Midbrain (tissue), 1 donor: Measurements from ENCODE around the gene PALS1.
A peak's percentile ranks its signal among the peaks of the same experiment; 100 is the strongest.

Experiments
- DNase-seq: peaks from one replicate; lab custom pipeline; 2025; lab: John Stamatoyannopoulos, UW

PALS1 gene

GRCh38 chr14:67241411-67242167, at the start of gene PALS1:
Gene PALS1, plus strand, starts transcription at chr14:67241435. Its CDS starts 37,736 bp downstream, at chr14:67279171.
- peak; percentile 64 for DNase-seq

- peak; percentile 16 for DNase-seq
Observed at GRCh38 chr14:67191768-67192290, 49.4 kb upstream of the PALS1 start.

GRCh38 chr14:67192366-67192765, 48.9 kb upstream of the PALS1 start:
- no peak for DNase-seq

GRCh38 chr14:67195279-67195678, 46.0 kb upstream of the PALS1 start:
- no peak for DNase-seq

DNA sequence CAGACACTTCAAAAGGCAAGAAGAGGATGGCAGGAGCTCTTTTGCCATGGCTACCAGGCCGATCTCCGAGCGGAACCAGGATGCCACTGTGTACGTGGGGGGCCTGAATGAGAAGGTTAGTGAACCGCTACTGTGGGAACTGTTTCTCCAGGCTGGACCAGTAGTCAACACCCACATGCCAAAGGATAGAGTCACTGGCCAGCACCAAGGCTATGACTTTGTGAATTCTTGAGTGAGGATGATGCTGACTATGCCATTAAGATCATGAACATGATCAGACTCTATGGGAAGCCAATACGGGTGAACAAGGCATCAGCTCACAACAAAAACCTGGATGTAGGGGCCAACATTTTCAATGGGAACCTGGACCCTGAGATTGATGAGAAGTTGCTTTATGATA, 42.2 kb upstream of the PALS1 start:
- DNase-seq = no peak

- DNase-seq = no peak
Observed at GRCh38 chr14:67207810-67208209, 33.4 kb upstream of the PALS1 start.

GRCh38 chr14:67218126-67218525, 23.1 kb upstream of the PALS1 start:
- no peak for DNase-seq

GRCh38 chr14:67221248-67221981, 19.8 kb upstream of the PALS1 start:
- DNase-seq = no peak

DNA sequence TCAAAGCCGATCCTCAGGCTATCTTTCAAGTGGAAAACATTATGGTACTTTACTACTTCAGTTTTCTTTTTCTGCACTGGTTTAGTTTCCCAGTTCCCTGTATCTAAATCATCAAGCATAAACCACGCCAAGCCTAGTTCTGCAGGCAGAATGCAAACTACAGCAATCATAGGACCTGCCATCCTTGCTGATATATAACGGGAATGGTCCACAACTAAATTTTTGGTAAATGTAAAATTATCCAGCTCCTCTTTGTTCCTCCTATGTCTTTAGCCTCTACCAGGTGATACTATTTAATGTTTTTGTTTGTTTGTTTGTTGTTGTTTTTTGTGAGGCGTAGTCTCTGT, 19.3 kb upstream of the PALS1 start:
- no peak for DNase-seq

- no peak for DNase-seq
Observed at GRCh38 chr14:67225523-67225922, 15.7 kb upstream of the PALS1 start.

DNA sequence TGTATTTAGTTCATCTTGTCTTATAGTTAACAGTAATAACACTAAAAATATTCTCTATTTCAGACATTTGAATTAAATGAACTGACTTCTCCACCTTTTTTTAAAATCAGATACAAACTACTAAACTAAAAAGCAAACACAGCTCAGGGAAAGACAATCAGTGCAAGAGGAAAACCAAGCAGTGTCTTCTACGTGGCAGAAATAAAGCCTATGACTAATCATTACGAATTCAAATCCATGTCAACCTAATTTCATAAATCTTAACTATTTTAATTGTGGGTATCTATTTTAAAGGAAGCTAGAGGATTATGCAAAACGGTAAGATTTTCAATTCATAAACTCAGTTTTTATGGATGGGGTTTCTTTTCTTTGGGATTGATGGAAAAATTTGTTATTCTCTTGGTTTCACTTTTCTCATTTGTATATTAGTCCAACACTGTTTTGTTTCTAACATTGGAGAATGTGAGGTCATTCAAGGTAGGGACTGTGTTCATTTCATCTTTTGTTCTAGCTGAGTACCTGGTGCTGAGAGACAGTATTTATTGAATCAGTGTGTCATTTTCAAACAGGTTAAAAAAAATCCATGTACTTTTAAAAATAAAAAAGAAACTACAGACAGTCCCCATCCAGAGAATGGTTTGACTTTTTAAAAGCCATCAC, 12.8 kb upstream of the PALS1 start:
- DNase-seq = no peak

DNA sequence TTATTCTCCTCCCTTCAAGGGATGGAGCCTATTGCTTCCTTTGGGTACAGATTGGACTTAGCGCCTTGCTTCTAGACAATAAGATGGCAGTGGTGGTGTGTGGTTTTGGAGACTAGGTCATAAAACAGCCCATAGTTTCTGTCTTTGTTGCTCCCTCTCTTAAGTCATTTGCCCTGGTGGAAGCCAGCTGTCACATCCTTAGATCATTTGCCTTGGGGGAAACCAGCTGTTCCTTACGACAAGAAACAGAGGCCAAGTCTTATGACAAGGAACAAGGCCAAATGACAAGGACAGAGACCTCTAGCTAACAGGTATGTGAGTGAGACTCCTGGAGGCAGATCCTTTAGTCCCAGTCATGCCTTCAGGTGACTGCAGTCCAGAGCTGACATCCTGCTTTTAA, 9.2 kb upstream of the PALS1 start:
- DNase-seq = no peak

- DNase-seq = no peak
Observed at GRCh38 chr14:67232621-67233020, 8.6 kb upstream of the PALS1 start.

- DNase-seq = no peak
Observed at GRCh38 chr14:67237591-67237990, 3.6 kb upstream of the PALS1 start.

- DNase-seq = no peak
Observed at GRCh38 chr14:67239582-67239981, 1.7 kb upstream of the PALS1 start.

GRCh38 chr14:67240168-67240932, 885 bp upstream of the PALS1 start:
- DNase-seq = peak; percentile 41

DNA sequence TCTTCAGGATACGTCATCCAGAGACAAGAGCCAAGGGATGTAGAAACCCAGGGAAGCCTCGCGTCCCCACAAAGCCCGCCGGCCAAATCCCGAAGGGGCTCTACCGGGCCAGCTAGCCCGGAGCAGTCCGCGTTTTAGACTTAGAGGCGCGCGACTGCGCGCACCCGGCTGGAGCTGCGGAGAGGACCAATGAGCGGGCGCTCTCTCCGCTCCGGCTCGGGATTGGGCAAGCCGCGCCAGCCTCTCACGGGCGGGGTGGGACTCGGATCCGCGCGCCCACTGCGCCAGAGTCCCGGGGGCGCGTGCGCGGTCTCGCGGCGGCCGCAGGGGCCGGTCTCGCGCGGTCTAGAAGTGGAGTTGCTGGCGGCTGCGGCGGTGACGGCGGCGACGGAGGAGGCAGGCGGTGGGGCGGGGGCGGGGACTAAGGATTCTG, 241 bp upstream of the PALS1 start:
- DNase-seq = peak; percentile 96

DNA sequence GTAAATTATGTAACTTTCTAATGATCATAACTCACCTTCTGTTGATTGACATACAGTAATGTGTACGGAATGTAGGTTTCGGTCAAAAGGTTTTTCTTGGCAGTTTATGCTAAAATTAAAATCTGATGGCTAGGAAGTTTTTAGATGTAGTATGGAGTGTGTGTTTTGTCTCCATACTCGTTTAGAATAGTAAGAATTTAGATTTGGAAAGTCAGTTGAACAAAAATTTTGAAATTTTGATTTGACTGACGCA, 859 bp downstream of the PALS1 start:
- no peak for DNase-seq

DNA sequence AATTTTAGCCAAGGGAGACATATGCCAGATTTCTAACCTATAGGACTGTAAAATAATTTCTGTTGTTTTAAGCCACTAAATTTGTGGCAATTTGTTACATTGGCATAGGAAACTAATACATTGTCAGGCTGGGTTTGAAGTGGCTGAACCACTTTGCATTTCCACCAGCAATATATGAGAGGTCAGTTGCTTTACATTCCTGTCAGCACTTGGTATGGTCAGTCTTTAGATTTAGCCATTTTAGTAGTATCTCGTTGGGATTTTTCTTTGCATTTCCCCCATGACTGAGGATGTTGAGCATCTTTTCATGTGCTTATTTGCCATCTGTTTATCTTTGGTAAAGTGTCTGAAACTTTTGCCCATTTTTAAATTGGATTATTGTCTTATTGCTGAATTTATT, 3.9 kb downstream of the PALS1 start:
- no peak for DNase-seq

DNA sequence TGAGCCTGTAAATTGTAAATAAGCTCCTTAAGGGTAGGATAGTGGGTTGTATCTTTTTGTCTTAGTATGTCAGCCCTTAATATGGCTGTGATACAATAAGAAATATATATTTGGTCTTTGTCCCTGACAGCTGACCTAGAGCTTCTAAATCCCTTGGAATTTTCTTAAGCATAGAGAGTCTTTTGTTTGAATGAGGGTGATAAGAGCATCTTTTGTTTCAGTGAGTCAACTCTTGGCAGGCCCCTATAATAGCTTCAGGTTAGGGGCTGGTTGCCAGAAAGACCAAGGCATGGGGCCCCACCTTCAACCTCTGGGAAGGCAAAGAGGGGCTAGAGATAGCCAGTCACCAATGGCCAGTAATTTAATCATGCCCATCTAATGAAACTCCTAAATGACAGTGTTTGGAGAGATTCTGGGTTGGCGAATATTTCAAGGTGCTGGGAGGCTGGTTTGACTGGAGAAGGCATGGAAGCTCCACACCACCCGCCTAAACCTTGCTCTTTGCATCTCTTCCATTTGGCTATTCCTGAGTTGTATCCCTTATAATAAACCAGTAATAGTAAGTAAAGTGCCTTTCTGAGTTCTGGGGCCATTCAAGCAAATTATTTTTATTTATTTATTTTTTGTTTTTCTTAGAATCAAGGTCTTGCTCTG, 10.5 kb downstream of the PALS1 start:
- DNase-seq = no peak

GRCh38 chr14:67253076-67253635, 11.9 kb downstream of the PALS1 start:
- DNase-seq = no peak
